HL-60 (cell line): ENCODE measurements around the gene CYSRT1.
A peak's percentile ranks its signal among the peaks of the same experiment; 100 is the strongest.

ENCODE experiments used
- DNase-seq, 2 experiments: peaks; one replicate each; pipeline ENCODE4 v3.0.0-alpha.2; 2010 to 2020; ENCODE audit warnings: low read depth in 1 of 2, low spot score in 1 of 2
- H3K27ac ChIP-seq: fragments of 250-450 bp; sonication (Bioruptor Pico); replicated peaks from 2 replicates; pipeline ENCODE4 v1.5.1; 2020; ENCODE audit warnings: mild to moderate bottlenecking, moderate library complexity
- H3K27me3 ChIP-seq: fragments of 250-450 bp; sonication (Bioruptor Pico); 2 replicates; pipeline ENCODE4 v1.5.1; 2021; ENCODE audit warnings: mild to moderate bottlenecking, moderate library complexity; ENCODE audit not compliant: insufficient read depth, poor library complexity, severe bottlenecking
- H3K4me3 ChIP-seq: replicated peaks from 2 replicates; pipeline ENCODE4 v1.5.1; 2011; ENCODE audit warnings: mild to moderate bottlenecking, control low read depth, low read length; ENCODE audit not compliant: insufficient read depth
- GABPA ChIP-seq: IDR thresholded peaks from 2 replicates; pipeline ENCODE4 v1.6.1; 2012; ENCODE audit warnings: low read depth
- POLR2AphosphoS5 ChIP-seq: IDR thresholded peaks from 2 replicates; pipeline ENCODE4 v1.6.1; 2012; ENCODE audit warnings: low read depth
- REST ChIP-seq: IDR thresholded peaks from 2 replicates; pipeline ENCODE4 v1.6.1; 2012; ENCODE audit warnings: low read depth; ENCODE audit not compliant: insufficient replicate concordance
- SPI1 ChIP-seq: IDR thresholded peaks from 2 replicates; pipeline ENCODE4 v1.6.1; 2012; ENCODE audit warnings: low read depth, mild to moderate bottlenecking, borderline replicate concordance
- TF ChIP-seq, protein P1 (sequence below): IDR thresholded peaks from one replicate; pipeline ENCODE4 v1.5.1; 2011; ENCODE audit warnings: low read length, control low read depth, inconsistent platforms; ENCODE audit not compliant: insufficient read depth

Gene CYSRT1

GRCh38 chr9:137271696-137272076 is 46.7 kb downstream of the CYSRT1 start:
- no peak for TF ChIP-seq SPI1
- no peak for TF ChIP-seq GABPA
- no peak for TF ChIP-seq REST
- TF ChIP-seq, protein P1, sequence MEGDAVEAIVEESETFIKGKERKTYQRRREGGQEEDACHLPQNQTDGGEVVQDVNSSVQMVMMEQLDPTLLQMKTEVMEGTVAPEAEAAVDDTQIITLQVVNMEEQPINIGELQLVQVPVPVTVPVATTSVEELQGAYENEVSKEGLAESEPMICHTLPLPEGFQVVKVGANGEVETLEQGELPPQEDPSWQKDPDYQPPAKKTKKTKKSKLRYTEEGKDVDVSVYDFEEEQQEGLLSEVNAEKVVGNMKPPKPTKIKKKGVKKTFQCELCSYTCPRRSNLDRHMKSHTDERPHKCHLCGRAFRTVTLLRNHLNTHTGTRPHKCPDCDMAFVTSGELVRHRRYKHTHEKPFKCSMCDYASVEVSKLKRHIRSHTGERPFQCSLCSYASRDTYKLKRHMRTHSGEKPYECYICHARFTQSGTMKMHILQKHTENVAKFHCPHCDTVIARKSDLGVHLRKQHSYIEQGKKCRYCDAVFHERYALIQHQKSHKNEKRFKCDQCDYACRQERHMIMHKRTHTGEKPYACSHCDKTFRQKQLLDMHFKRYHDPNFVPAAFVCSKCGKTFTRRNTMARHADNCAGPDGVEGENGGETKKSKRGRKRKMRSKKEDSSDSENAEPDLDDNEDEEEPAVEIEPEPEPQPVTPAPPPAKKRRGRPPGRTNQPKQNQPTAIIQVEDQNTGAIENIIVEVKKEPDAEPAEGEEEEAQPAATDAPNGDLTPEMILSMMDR: no peak
- TF ChIP-seq POLR2AphosphoS5: no peak
- no peak for DNase-seq
- Histone ChIP-seq H3K27me3 (no peaks in the 10 kb centered on the region), H3K27ac (peak overlapping the region; percentile 73), H3K4me3 (no peak overlapping the region)

DNA sequence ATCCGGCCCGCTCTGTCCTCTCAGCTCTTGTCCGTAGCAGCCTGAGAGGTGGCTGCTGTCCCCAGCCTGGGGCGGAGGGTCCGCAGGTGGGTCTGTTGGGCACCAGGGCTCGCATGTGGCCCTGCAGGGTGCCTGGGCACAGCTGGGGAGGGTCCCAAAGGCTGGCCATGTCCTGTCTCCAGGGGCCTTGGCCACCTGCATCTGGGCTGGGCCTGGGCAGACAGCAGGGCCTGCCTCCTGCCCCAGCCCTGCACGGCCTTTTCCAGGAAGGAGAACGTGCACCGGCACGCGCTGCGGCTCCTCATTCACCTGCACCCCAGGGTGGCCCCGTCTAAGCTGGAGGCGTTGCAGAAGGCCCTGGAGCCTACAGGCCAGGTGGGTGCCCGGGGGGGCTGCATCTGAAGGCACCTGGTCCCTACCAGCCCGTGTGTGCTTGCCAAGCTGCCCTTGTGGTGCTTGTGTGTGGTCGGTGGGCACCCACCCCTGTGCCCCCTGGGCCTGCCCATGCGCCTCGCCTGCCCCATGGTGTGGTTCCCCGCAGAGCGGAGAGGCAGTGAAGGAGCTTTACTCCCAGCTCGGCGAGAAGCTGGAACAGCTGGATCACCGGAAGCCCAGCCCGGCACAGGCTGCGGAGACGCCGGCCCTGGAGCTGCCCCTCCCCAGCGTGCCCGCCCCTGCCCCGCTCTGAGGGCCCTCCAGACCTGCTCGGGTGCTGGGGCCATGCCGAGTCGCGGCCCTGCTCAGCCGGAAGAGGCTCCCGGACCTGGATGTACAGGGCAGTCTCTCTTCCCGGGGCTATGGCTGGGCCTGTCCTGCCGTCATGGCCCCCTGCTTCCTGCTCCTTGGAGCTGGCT is 47.5 kb downstream of the CYSRT1 start:
- TF ChIP-seq REST: no peak
- TF ChIP-seq POLR2AphosphoS5: no peak
- no peak for TF ChIP-seq SPI1
- no peak for TF ChIP-seq GABPA
- TF ChIP-seq, protein P1: no peak
- Histone ChIP-seq H3K27me3 (no peaks in the 10 kb centered on the region), H3K4me3 (no peak overlapping the region), H3K27ac (peak overlapping the region; percentile 73; the same call in 1 of the 2 replicates)
- DNase-seq: no peak

DNA sequence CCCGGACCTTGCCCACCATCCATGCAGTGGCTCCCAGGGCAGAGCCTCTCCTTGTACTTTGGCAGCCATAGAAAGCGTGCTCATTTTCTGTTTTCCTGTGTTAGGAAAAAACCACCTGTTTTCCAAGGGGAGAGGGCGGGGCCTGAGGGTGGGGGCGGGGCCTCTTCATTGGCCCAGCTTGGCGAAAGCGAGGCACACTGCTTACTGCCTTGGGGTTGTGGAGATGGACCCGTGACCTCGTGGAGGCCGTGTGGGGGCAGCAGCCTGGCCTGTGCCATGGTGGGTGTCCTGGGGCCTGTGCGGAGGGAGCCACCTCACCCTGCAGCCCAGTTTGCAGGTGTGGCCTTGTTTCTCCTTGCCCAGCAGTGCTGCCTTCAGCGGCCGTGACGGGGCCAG is 48.1 kb downstream of the CYSRT1 start:
- Histone ChIP-seq H3K27me3 (no peaks in the 10 kb centered on the region), H3K4me3 (no peak overlapping the region), H3K27ac (no peak overlapping the region)
- DNase-seq: no peak
- TF ChIP-seq, protein P1: no peak
- TF ChIP-seq SPI1 (no peak), GABPA (no peak), REST (no peak), POLR2AphosphoS5 (no peak)
